ENCODE results near the gene SLC51B.
"Not testable (repeated sequence)": the region's sequence is repeated elsewhere in the genome, so short reads cannot be mapped to it uniquely, and the experiment has no call there.

- TF ChIP-seq EZH2phosphoT487 (IDR thresholded peaks at IDR 0.05; ENCODE audit: borderline replicate concordance); CTCF (IDR thresholded peaks at IDR 0.05 in 2 of 3, conservative IDR thresholded peaks at IDR 0.05 in 1 of 3; ENCODE audit: borderline replicate concordance in 1 of 3, insufficient read depth in 1 of 3, low read depth in 2 of 3, low read length in 2 of 3); REST (IDR thresholded peaks at IDR 0.05; ENCODE audit: low read depth); SRF (IDR thresholded peaks at IDR 0.05; ENCODE audit: low read depth): not testable (repeated sequence)
Observed at GRCh38 chr15:65099801-65100200, 54.6 kb downstream of the SLC51B start.

Measured in HCT116 (cell line).